GM23338 (cell line): ENCODE results near the gene MYT1. TPM values are rescaled to one million over a fixed set of nuclear protein-coding genes. Genes with fewer than 3 reads are reported as not detected.

Experiments
- ATAC-seq: fragments of 200-7000 bp; cut with Tn5 transposase; 3 replicates; pipeline ENCODE4 v1.9.1; 2020
- DNase-seq: peaks from one replicate; pipeline ENCODE4 v3.0.0-alpha.2; 2015; ENCODE audit warnings: low spot score
- H2AFZ ChIP-seq: fragments of 200-600 bp; sonication (generic); 2 replicates; pipeline ENCODE4 v1.8.0; 2016; ENCODE audit warnings: antibody characterized with exemption, mild to moderate bottlenecking, moderate library complexity
- H3F3A ChIP-seq: fragments of 200-600 bp; sonication (generic); replicated peaks from 2 replicates; pipeline ENCODE4 v1.8.0; 2017; ENCODE audit warnings: antibody characterized with exemption, mixed run types, low read depth
- H3K27ac ChIP-seq: fragments of 200-600 bp; sonication (generic); 2 replicates; pipeline ENCODE4 v1.6.1; 2016; ENCODE audit warnings: low read depth
- H3K27me3 ChIP-seq: fragments of 200-600 bp; sonication (generic); 2 replicates; pipeline ENCODE4 v1.8.0; 2016; ENCODE audit warnings: mild to moderate bottlenecking, mixed run types, moderate library complexity; ENCODE audit not compliant: insufficient read depth
- H3K36me3 ChIP-seq: fragments of 200-600 bp; sonication (generic); 2 replicates; pipeline ENCODE4 v1.8.0; 2016; ENCODE audit warnings: mild to moderate bottlenecking; ENCODE audit not compliant: insufficient read depth
- H3K4me1 ChIP-seq: fragments of 200-600 bp; sonication (generic); 2 replicates; pipeline ENCODE4 v1.8.0; 2016; ENCODE audit warnings: mild to moderate bottlenecking, moderate library complexity; ENCODE audit not compliant: insufficient read depth
- H3K4me2 ChIP-seq: fragments of 200-600 bp; sonication (generic); 2 replicates; pipeline ENCODE4 v1.7.1; 2017; ENCODE audit warnings: mixed run types
- H3K4me3 ChIP-seq: fragments of 200-600 bp; sonication (generic); 2 replicates; pipeline ENCODE4 v1.6.1; 2016; ENCODE audit warnings: mixed run types
- H3K79me2 ChIP-seq: fragments of 200-600 bp; sonication (generic); replicated peaks from 2 replicates; pipeline ENCODE4 v1.8.0; 2017; ENCODE audit warnings: mild to moderate bottlenecking; ENCODE audit not compliant: insufficient read depth
- H3K9me2 ChIP-seq: fragments of 200-600 bp; sonication (generic); 2 replicates; pipeline ENCODE4 v1.8.0; 2017; ENCODE audit not compliant: insufficient read depth
- H4K20me1 ChIP-seq: fragments of 200-600 bp; sonication (generic); replicated peaks from 2 replicates; pipeline ENCODE4 v1.8.0; 2017; ENCODE audit warnings: mild to moderate bottlenecking; ENCODE audit not compliant: insufficient read depth
- H3K27ac Mint-ChIP-seq: 2 replicates; pipeline ENCODE4 v1.8.0; 2020; ENCODE audit warnings: inconsistent platforms, mild to moderate bottlenecking, moderate library complexity, mixed read lengths
- H3K27me3 Mint-ChIP-seq: 3 replicates; pipeline ENCODE4 v1.8.0; 2022; ENCODE audit warnings: low read depth, mild to moderate bottlenecking, moderate library complexity, mixed read lengths, inconsistent platforms; ENCODE audit not compliant: insufficient read depth, poor library complexity
- H3K36me3 Mint-ChIP-seq: 3 replicates; pipeline ENCODE4 v1.8.0; 2021; ENCODE audit warnings: low read depth, mild to moderate bottlenecking, inconsistent platforms, moderate library complexity, mixed read lengths
- H3K4me1 Mint-ChIP-seq: 3 replicates; pipeline ENCODE4 v1.8.0; 2020; ENCODE audit warnings: mild to moderate bottlenecking, inconsistent platforms, mixed read lengths
- H3K4me3 Mint-ChIP-seq: 3 replicates; pipeline ENCODE4 v1.8.0; 2021; ENCODE audit warnings: moderate library complexity, mild to moderate bottlenecking, inconsistent platforms, mixed read lengths
- H3K9me3 Mint-ChIP-seq: 3 replicates; pipeline ENCODE4 v1.8.0; 2020; ENCODE audit warnings: moderate library complexity, mild to moderate bottlenecking, inconsistent platforms, mixed read lengths
- CREB1 ChIP-seq: fragments of 250-450 bp; sonication (Bioruptor Pico); IDR thresholded peaks from 2 replicates; pipeline ENCODE4 v1.5.0; 2020; ENCODE audit warnings: low read depth, mild to moderate bottlenecking, moderate library complexity
- ETS1 ChIP-seq: IDR thresholded peaks from 2 replicates; pipeline ENCODE4 v1.6.1; 2016; ENCODE audit warnings: antibody characterized with exemption
- EZH2phosphoT487 ChIP-seq: fragments of 200-600 bp; sonication (generic); IDR thresholded peaks from one replicate; pipeline ENCODE4 v1.8.1; 2018; ENCODE audit warnings: antibody characterized with exemption; ENCODE audit not compliant: unreplicated experiment
- JUNB ChIP-seq: IDR thresholded peaks from one replicate; pipeline ENCODE4 v1.6.1; 2016; ENCODE audit warnings: antibody characterized with exemption; ENCODE audit not compliant: unreplicated experiment
- NANOG ChIP-seq: IDR thresholded peaks from 2 replicates; pipeline ENCODE4 v1.6.1; 2016; ENCODE audit warnings: antibody characterized with exemption, borderline replicate concordance
- POLR2AphosphoS5 ChIP-seq: IDR thresholded peaks from 2 replicates; pipeline ENCODE4 v1.6.1; 2016; ENCODE audit warnings: antibody characterized with exemption, low read depth
- STAT1 ChIP-seq: IDR thresholded peaks from one replicate; pipeline ENCODE4 v1.6.1; 2016; ENCODE audit warnings: antibody characterized with exemption; ENCODE audit not compliant: unreplicated experiment
- ZNF331 ChIP-seq: fragments of 250-450 bp; sonication (Bioruptor Pico); IDR thresholded peaks from 2 replicates; pipeline ENCODE4 v1.5.0; 2020; ENCODE audit warnings: low read depth, mild to moderate bottlenecking, moderate library complexity
- polyA plus RNA-seq: library from polyadenylated mRNA; unstranded; fragments of >200 nt; fragmentation: Nextera tagmentation; extraction: Ambion mirVana; gene quantifications from 2 replicates; pipeline ENCODE4 v1.2.1, GENCODE V29; 2016
- total RNA-seq: library from RNA; depleted of rRNA; stranded (reverse); fragments of >200 nt; shearing (Covaris generic); gene quantifications from 2 replicates; pipeline ENCODE4 v1.2.3, GENCODE V29; 2014
- TF ChIP-seq, protein P1 (sequence below): IDR thresholded peaks from one replicate; pipeline ENCODE4 v1.6.1; 2018; ENCODE audit warnings: antibody characterized with exemption; ENCODE audit not compliant: unreplicated experiment
- TF ChIP-seq, protein P2 (sequence below), 2 experiments: fragments of 200-600 bp in 1 of 2; sonication (generic) in 1 of 2; conservative IDR thresholded peaks; 2 replicates each; pipeline versions ENCODE4 v1.5.1 to v1.6.1; 2016 to 2017; ENCODE audit warnings: antibody characterized with exemption in 2 of 2, low read depth in 2 of 2, mild to moderate bottlenecking in 2 of 2, moderate library complexity in 1 of 2

Gene MYT1
- total and polyA plus RNA-seq, 2 experiments from 2014 or later, result 0.83 to 1.6 TPM

GRCh38 chr20:64214113-64214512 lies 49.9 kb downstream of the MYT1 start (continued):
- TF ChIP-seq, protein P1, sequence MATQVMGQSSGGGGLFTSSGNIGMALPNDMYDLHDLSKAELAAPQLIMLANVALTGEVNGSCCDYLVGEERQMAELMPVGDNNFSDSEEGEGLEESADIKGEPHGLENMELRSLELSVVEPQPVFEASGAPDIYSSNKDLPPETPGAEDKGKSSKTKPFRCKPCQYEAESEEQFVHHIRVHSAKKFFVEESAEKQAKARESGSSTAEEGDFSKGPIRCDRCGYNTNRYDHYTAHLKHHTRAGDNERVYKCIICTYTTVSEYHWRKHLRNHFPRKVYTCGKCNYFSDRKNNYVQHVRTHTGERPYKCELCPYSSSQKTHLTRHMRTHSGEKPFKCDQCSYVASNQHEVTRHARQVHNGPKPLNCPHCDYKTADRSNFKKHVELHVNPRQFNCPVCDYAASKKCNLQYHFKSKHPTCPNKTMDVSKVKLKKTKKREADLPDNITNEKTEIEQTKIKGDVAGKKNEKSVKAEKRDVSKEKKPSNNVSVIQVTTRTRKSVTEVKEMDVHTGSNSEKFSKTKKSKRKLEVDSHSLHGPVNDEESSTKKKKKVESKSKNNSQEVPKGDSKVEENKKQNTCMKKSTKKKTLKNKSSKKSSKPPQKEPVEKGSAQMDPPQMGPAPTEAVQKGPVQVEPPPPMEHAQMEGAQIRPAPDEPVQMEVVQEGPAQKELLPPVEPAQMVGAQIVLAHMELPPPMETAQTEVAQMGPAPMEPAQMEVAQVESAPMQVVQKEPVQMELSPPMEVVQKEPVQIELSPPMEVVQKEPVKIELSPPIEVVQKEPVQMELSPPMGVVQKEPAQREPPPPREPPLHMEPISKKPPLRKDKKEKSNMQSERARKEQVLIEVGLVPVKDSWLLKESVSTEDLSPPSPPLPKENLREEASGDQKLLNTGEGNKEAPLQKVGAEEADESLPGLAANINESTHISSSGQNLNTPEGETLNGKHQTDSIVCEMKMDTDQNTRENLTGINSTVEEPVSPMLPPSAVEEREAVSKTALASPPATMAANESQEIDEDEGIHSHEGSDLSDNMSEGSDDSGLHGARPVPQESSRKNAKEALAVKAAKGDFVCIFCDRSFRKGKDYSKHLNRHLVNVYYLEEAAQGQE, result no peak
- TF ChIP-seq ETS1 (no peak), CREB1 (CRISPR knock-in tag) (no peak), POLR2AphosphoS5 (no peak), STAT1 (no peak), NANOG (no peak), EZH2phosphoT487 (no peak), JUNB (no peak), ZNF331 (CRISPR knock-in tag) (no peak)
- TF ChIP-seq, protein P2, sequence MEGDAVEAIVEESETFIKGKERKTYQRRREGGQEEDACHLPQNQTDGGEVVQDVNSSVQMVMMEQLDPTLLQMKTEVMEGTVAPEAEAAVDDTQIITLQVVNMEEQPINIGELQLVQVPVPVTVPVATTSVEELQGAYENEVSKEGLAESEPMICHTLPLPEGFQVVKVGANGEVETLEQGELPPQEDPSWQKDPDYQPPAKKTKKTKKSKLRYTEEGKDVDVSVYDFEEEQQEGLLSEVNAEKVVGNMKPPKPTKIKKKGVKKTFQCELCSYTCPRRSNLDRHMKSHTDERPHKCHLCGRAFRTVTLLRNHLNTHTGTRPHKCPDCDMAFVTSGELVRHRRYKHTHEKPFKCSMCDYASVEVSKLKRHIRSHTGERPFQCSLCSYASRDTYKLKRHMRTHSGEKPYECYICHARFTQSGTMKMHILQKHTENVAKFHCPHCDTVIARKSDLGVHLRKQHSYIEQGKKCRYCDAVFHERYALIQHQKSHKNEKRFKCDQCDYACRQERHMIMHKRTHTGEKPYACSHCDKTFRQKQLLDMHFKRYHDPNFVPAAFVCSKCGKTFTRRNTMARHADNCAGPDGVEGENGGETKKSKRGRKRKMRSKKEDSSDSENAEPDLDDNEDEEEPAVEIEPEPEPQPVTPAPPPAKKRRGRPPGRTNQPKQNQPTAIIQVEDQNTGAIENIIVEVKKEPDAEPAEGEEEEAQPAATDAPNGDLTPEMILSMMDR (conservative IDR thresholded peaks at IDR 0.05; ENCODE audit: low read depth in 2 of 2), result no peak

- Histone ChIP-seq H2AFZ (no peak overlapping the region), H3K9me2 (no peaks in the 10 kb centered on the region), H3F3A (no peaks in the 10 kb centered on the region), H3K36me3 (no peaks in the 10 kb centered on the region), H3K27ac (no peak overlapping the region), H4K20me1 (no peaks in the 10 kb centered on the region), H3K27me3 (no peaks in the 10 kb centered on the region), H3K4me3 (no peak overlapping the region), H3K79me2 (no peaks in the 10 kb centered on the region), H3K4me1 (no peaks in the 10 kb centered on the region), H3K4me2 (no peak overlapping the region)
- H3K9me3 Mint-ChIP-seq, result no peaks in the 10 kb centered on the region
- H3K4me3 Mint-ChIP-seq, result no peak overlapping the region
- H3K36me3 Mint-ChIP-seq, result no peaks in the 10 kb centered on the region
- no peaks in the 10 kb centered on the region for H3K27me3 Mint-ChIP-seq
- peaks cover 10% of the 10 kb centered on the region; the same call in 2 of the 3 replicates for H3K4me1 Mint-ChIP-seq
- ATAC-seq (no peak), DNase-seq (no peak)
- H3K27ac Mint-ChIP-seq, result no peak overlapping the region
- TF ChIP-seq NANOG, result no peak
Observed at GRCh38 chr20:64214952-64215351, 50.7 kb downstream of the MYT1 start.
